Breast epithelium (tissue), 3 donors: ENCODE results near the gene CCDC167.

Experiments used
- CTCF ChIP-seq, 3 donors: fragments of 450-650 bp; IDR thresholded peaks; one replicate each; pipeline ENCODE4 v1.5.1; 2016 to 2017; ENCODE audit warnings: antibody characterized with exemption in 3 of 3, mild to moderate bottlenecking in 3 of 3, moderate library complexity in 3 of 3
- POLR2A ChIP-seq: fragments of 450-650 bp; IDR thresholded peaks from one replicate; pipeline ENCODE4 v1.6.1; 2016; ENCODE audit warnings: antibody characterized with exemption, mild to moderate bottlenecking, moderate library complexity
- POLR2AphosphoS5 ChIP-seq, 3 donors: sonication (generic); formaldehyde crosslinking; IDR thresholded peaks; one replicate each; pipeline ENCODE4 v1.6.1; 2017; ENCODE audit warnings: antibody characterized with exemption in 3 of 3

- TF ChIP-seq CTCF (IDR thresholded peaks at IDR 0.05) = no peak
- TF ChIP-seq POLR2A = no peak
- no peak for TF ChIP-seq POLR2AphosphoS5 (IDR thresholded peaks at IDR 0.05)
These were observed 7.4 kb upstream of the CCDC167 start for GRCh38 chr6:37507077-37507476.
